HG03095 (cell line): ENCODE data around the gene LHCGR.
"Not testable (repeated sequence)": the region's sequence is repeated elsewhere in the genome, so short reads cannot be mapped to it uniquely, and the experiment has no call there.

Experiments used
- ATAC-seq: cut with Tn5 transposase; IDR thresholded peaks from one replicate; pipeline ENCODE4 v1.9.1; 2021; ENCODE audit warnings: moderate library complexity; ENCODE audit not compliant: unreplicated experiment

Gene LHCGR

GRCh38 chr2:48711343-48711742, 44.2 kb downstream of the LHCGR start:
- ATAC-seq, result no peak

- ATAC-seq, result no peak
Measured at GRCh38 chr2:48709096-48710034, 46.2 kb downstream of the LHCGR start.

GRCh38 chr2:48707466-48707865, 48.1 kb downstream of the LHCGR start:
- ATAC-seq, result no peak

GRCh38 chr2:48703621-48704020, 51.9 kb downstream of the LHCGR start:
- not testable (repeated sequence) for ATAC-seq

GRCh38 chr2:48699348-48699930, 56.1 kb downstream of the LHCGR start:
- ATAC-seq, result no peak

GRCh38 chr2:48696881-48697280, 58.6 kb downstream of the LHCGR start:
- ATAC-seq, result no peak

- ATAC-seq, result no peak
Measured at GRCh38 chr2:48695991-48696390, 59.5 kb downstream of the LHCGR start.

GRCh38 chr2:48694149-48694548, 61.4 kb downstream of the LHCGR start:
- no peak for ATAC-seq

GRCh38 chr2:48693645-48694044, 61.9 kb downstream of the LHCGR start:
- ATAC-seq, result no peak

GRCh38 chr2:48693066-48693465, 62.5 kb downstream of the LHCGR start:
- ATAC-seq, result no peak

GRCh38 chr2:48691935-48692691, 63.4 kb downstream of the LHCGR start:
- ATAC-seq, result no peak

- ATAC-seq, result no peak
Measured at GRCh38 chr2:48685126-48685525, 70.4 kb downstream of the LHCGR start.

- ATAC-seq, result no peak
Measured at GRCh38 chr2:48677450-48677849, 78.1 kb downstream of the LHCGR start.

- ATAC-seq, result no peak
Measured at GRCh38 chr2:48674933-48675332, 80.6 kb downstream of the LHCGR start.

GRCh38 chr2:48673581-48673980, 81.9 kb downstream of the LHCGR start:
- ATAC-seq, result no peak

- ATAC-seq, result peak; percentile 81
Measured at GRCh38 chr2:48668992-48669391, 86.5 kb downstream of the LHCGR start.

GRCh38 chr2:48651158-48651790, 104.2 kb downstream of the LHCGR start:
- no peak for ATAC-seq

GRCh38 chr2:48638261-48638660, 117.3 kb downstream of the LHCGR start:
- no peak for ATAC-seq
